ENCODE measurements around the gene BPIFA3.

The BPIFA3 gene

DNA sequence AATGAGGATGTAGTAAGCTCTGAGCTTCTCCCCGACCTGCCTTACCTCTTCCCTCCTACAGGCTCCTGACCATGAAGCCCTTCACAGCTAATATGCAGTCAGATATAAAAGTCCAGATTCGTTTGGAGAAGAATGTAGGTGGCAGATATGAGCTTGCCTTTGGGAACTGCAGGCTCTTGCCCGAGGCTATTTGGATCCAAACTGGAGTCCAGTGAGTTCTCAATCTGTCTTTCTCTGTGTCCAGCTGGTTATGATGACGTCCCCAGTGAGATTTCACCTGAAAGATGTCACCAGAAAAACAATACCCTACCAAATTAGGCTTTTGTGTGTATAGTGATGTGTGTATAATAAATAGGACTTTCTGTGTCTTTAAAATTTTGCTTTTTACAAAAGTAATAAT, 14.7 kb upstream of the BPIFA3 start:
- H3K4me1 ChIP-seq (ENCODE audit: control insufficient read depth, insufficient read depth, low read length), result no peaks in the 10 kb centered on the region
- no peaks in the 10 kb centered on the region for H3K36me3 ChIP-seq (ENCODE audit: control insufficient read depth in 2 of 2, insufficient read depth in 1 of 2, low read length in 2 of 2)
- H3K27ac ChIP-seq (ENCODE audit: extremely low read depth, low read depth, low read length), result no peak overlapping the region
- ChIA-PET POLR2A (no interaction called here), CTCF (interaction anchor here (0.6 to 1.2 kb wide), 2 partner anchors 9 to 206 kb away, joined by 3 read pairs; no protein-coding TSS in a partner anchor)
- TF ChIP-seq, protein P1, sequence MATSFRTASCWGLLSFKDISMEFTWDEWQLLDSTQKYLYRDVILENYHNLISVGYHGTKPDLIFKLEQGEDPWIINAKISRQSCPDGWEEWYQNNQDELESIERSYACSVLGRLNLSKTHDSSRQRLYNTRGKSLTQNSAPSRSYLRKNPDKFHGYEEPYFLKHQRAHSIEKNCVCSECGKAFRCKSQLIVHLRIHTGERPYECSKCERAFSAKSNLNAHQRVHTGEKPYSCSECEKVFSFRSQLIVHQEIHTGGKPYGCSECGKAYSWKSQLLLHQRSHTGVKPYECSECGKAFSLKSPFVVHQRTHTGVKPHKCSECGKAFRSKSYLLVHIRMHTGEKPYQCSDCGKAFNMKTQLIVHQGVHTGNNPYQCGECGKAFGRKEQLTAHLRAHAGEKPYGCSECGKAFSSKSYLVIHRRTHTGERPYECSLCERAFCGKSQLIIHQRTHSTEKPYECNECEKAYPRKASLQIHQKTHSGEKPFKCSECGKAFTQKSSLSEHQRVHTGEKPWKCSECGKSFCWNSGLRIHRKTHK (tag by site-specific recombination; IDR thresholded peaks at IDR 0.05), result no peak
- no peak for TF ChIP-seq ZNF555 (tag by site-specific recombination; conservative IDR thresholded peaks at IDR 0.05)
- no peak overlapping the region for H3K4me3 ChIP-seq (ENCODE audit: low read depth, low read length)
- H3K9me3 ChIP-seq (ENCODE audit: control insufficient read depth, insufficient read depth, low read depth, low read length), result no peaks in the 10 kb centered on the region

DNA sequence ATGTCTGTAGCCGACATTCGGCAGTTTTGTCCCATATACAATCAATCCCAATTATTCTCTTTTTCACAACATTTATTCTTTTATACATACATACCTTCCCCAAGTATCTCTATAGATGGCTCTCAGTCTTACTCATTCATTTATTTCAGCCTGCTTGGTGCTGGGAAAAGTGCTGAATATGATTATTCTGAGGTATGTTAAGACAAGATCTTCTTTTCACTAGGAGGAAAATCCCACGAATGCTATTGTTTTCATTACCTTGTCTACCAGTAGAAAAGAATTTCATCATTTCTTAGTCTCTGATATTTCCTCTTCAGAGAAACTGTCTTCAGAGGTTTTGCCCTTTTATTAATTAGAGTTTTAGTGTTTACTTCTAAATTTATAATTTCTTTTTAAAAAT, 13.7 kb upstream of the BPIFA3 start:
- H3K27ac ChIP-seq (ENCODE audit: extremely low read depth, low read depth, low read length), result no peak overlapping the region
- no peak overlapping the region for H3K4me3 ChIP-seq (ENCODE audit: low read depth, low read length)
- no peak for TF ChIP-seq ZNF664 (tag by site-specific recombination; IDR thresholded peaks at IDR 0.05)
- TF ChIP-seq ZNF785 (tag by site-specific recombination; IDR thresholded peaks at IDR 0.05), result no peak
- no peak for TF ChIP-seq ZNF23 (tag by site-specific recombination; IDR thresholded peaks at IDR 0.05; ENCODE audit: borderline replicate concordance)
- no peak for TF ChIP-seq ZFHX2 (tag by site-specific recombination; conservative IDR thresholded peaks at IDR 0.05)
- no peak for TF ChIP-seq ZNF114 (tag by site-specific recombination; IDR thresholded peaks at IDR 0.05)
- TF ChIP-seq OVOL3 (tag by site-specific recombination; IDR thresholded peaks at IDR 0.05), result no peak
- TF ChIP-seq ZNF548 (tag by site-specific recombination; IDR thresholded peaks at IDR 0.05), result no peak
- TF ChIP-seq, protein P2, sequence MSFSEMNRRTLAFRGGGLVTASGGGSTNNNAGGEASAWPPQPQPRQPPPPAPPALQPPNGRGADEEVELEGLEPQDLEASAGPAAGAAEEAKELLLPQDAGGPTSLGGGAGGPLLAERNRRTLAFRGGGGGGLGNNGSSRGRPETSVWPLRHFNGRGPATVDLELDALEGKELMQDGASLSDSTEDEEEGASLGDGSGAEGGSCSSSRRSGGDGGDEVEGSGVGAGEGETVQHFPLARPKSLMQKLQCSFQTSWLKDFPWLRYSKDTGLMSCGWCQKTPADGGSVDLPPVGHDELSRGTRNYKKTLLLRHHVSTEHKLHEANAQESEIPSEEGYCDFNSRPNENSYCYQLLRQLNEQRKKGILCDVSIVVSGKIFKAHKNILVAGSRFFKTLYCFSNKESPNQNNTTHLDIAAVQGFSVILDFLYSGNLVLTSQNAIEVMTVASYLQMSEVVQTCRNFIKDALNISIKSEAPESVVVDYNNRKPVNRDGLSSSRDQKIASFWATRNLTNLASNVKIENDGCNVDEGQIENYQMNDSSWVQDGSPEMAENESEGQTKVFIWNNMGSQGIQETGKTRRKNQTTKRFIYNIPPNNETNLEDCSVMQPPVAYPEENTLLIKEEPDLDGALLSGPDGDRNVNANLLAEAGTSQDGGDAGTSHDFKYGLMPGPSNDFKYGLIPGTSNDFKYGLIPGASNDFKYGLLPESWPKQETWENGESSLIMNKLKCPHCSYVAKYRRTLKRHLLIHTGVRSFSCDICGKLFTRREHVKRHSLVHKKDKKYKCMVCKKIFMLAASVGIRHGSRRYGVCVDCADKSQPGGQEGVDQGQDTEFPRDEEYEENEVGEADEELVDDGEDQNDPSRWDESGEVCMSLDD (tag by site-specific recombination; IDR thresholded peaks at IDR 0.05), result no peak
- no peak for TF ChIP-seq ZNF121 (tag by site-specific recombination; IDR thresholded peaks at IDR 0.05)
- TF ChIP-seq ZNF677 (tag by site-specific recombination; IDR thresholded peaks at IDR 0.05), result no peak
- TF ChIP-seq BCL11B (tag by site-specific recombination; IDR thresholded peaks at IDR 0.05; ENCODE audit: low read depth), result no peak
- TF ChIP-seq, protein P3, sequence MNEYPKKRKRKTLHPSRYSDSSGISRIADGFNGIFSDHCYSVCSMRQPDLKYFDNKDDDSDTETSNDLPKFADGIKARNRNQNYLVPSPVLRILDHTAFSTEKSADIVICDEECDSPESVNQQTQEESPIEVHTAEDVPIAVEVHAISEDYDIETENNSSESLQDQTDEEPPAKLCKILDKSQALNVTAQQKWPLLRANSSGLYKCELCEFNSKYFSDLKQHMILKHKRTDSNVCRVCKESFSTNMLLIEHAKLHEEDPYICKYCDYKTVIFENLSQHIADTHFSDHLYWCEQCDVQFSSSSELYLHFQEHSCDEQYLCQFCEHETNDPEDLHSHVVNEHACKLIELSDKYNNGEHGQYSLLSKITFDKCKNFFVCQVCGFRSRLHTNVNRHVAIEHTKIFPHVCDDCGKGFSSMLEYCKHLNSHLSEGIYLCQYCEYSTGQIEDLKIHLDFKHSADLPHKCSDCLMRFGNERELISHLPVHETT (tag by site-specific recombination; IDR thresholded peaks at IDR 0.05), result no peak
- no peak for TF ChIP-seq ZNF157 (tag by site-specific recombination; IDR thresholded peaks at IDR 0.05)
- TF ChIP-seq KLF10 (tag by site-specific recombination; IDR thresholded peaks at IDR 0.05), result no peak
- no peak for TF ChIP-seq ZSCAN16 (tag by site-specific recombination; IDR thresholded peaks at IDR 0.05)
- TF ChIP-seq, protein P4, sequence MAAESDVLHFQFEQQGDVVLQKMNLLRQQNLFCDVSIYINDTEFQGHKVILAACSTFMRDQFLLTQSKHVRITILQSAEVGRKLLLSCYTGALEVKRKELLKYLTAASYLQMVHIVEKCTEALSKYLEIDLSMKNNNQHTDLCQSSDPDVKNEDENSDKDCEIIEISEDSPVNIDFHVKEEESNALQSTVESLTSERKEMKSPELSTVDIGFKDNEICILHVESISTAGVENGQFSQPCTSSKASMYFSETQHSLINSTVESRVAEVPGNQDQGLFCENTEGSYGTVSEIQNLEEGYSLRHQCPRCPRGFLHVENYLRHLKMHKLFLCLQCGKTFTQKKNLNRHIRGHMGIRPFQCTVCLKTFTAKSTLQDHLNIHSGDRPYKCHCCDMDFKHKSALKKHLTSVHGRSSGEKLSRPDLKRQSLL (tag by site-specific recombination; IDR thresholded peaks at IDR 0.05), result no peak
- TF ChIP-seq ZNF670 (tag by site-specific recombination; IDR thresholded peaks at IDR 0.05; ENCODE audit: low read depth), result no peak
- TF ChIP-seq ZNF350 (tag by site-specific recombination; IDR thresholded peaks at IDR 0.05), result no peak
- no peaks in the 10 kb centered on the region for H3K36me3 ChIP-seq (ENCODE audit: control insufficient read depth in 2 of 2, insufficient read depth in 1 of 2, low read length in 2 of 2)
- POLR2A ChIA-PET, result no interaction called here
- H3K4me1 ChIP-seq (ENCODE audit: control insufficient read depth, insufficient read depth, low read length), result no peaks in the 10 kb centered on the region
- no peaks in the 10 kb centered on the region for H3K9me3 ChIP-seq (ENCODE audit: control insufficient read depth, insufficient read depth, low read depth, low read length)
- CTCF ChIA-PET, result no interaction called here
